ENCODE measurements around the gene SERPINB10.

Gene SERPINB10

GRCh38 chr18:63907664-63908063 is at the start of gene SERPINB10:
Gene SERPINB10 (plus strand): TSS chr18:63907958. CDS start chr18:63915511, 7,553 bp downstream.
- no peak within 1 kb of the TSS for H3K9ac ChIP-seq (ENCODE audit: low read depth, low read length)
- H3K27me3 ChIP-seq (ENCODE audit: control insufficient read depth, insufficient read depth, low read length): no peaks in the 10 kb centered on the region
- H3K36me3 ChIP-seq (ENCODE audit: control insufficient read depth, insufficient read depth, low read length): no peaks in the 10 kb centered on the region
- 0 out of 2 replicates have a peak, but pooled peaks cover 3% of the 10 kb centered on the region for H3K9me3 ChIP-seq (ENCODE audit: control insufficient read depth, insufficient read depth, low read length)
- no peak within 1 kb of the TSS for H3K27ac ChIP-seq (ENCODE audit: low read depth, low read length)
- H3K4me3 ChIP-seq (ENCODE audit: low read depth, low read length): no peak within 1 kb of the TSS
- H3K4me1 ChIP-seq (ENCODE audit: control insufficient read depth, insufficient read depth, low read length): peaks cover 6% of the 10 kb centered on the region; the same call in 1 of the 2 replicates

- H3K9ac ChIP-seq (ENCODE audit: low read depth, low read length): no peak overlapping the region
- no peaks in the 10 kb centered on the region for H3K4me1 ChIP-seq (ENCODE audit: control insufficient read depth, insufficient read depth, low read length)
- no peaks in the 10 kb centered on the region for H3K9me3 ChIP-seq (ENCODE audit: control insufficient read depth, insufficient read depth, low read length)
- H3K4me3 ChIP-seq (ENCODE audit: low read depth, low read length): no peak overlapping the region
- no peak overlapping the region for H3K27ac ChIP-seq (ENCODE audit: low read depth, low read length)
- no peaks in the 10 kb centered on the region for H3K27me3 ChIP-seq (ENCODE audit: control insufficient read depth, insufficient read depth, low read length)
- no peaks in the 10 kb centered on the region for H3K36me3 ChIP-seq (ENCODE audit: control insufficient read depth, insufficient read depth, low read length)
Measured at GRCh38 chr18:63858456-63858855, 49.3 kb upstream of the SERPINB10 start.

GRCh38 chr18:63859781-63860475 is 47.8 kb upstream of the SERPINB10 start:
- H3K27me3 ChIP-seq (ENCODE audit: control insufficient read depth, insufficient read depth, low read length): no peaks in the 10 kb centered on the region
- H3K36me3 ChIP-seq (ENCODE audit: control insufficient read depth, insufficient read depth, low read length): no peaks in the 10 kb centered on the region
- no peak overlapping the region for H3K27ac ChIP-seq (ENCODE audit: low read depth, low read length)
- no peaks in the 10 kb centered on the region for H3K9me3 ChIP-seq (ENCODE audit: control insufficient read depth, insufficient read depth, low read length)
- H3K9ac ChIP-seq (ENCODE audit: low read depth, low read length): no peak overlapping the region
- H3K4me1 ChIP-seq (ENCODE audit: control insufficient read depth, insufficient read depth, low read length): no peaks in the 10 kb centered on the region
- no peak overlapping the region for H3K4me3 ChIP-seq (ENCODE audit: low read depth, low read length)

GRCh38 chr18:63860531-63860930 is 47.2 kb upstream of the SERPINB10 start:
- Histone ChIP-seq H3K4me1 (ENCODE audit: control insufficient read depth, insufficient read depth, low read length) (no peaks in the 10 kb centered on the region), H3K36me3 (ENCODE audit: control insufficient read depth, insufficient read depth, low read length) (no peaks in the 10 kb centered on the region), H3K9ac (ENCODE audit: low read depth, low read length) (no peak overlapping the region), H3K4me3 (ENCODE audit: low read depth, low read length) (no peak overlapping the region), H3K27me3 (ENCODE audit: control insufficient read depth, insufficient read depth, low read length) (no peaks in the 10 kb centered on the region), H3K9me3 (ENCODE audit: control insufficient read depth, insufficient read depth, low read length) (no peaks in the 10 kb centered on the region), H3K27ac (ENCODE audit: low read depth, low read length) (no peak overlapping the region)

GRCh38 chr18:63867368-63868125 is 40.2 kb upstream of the SERPINB10 start:
- Histone ChIP-seq H3K9me3 (ENCODE audit: control insufficient read depth, insufficient read depth, low read length) (no peaks in the 10 kb centered on the region), H3K36me3 (ENCODE audit: control insufficient read depth, insufficient read depth, low read length) (no peaks in the 10 kb centered on the region), H3K27me3 (ENCODE audit: control insufficient read depth, insufficient read depth, low read length) (no peaks in the 10 kb centered on the region), H3K27ac (ENCODE audit: low read depth, low read length) (no peak overlapping the region), H3K4me3 (ENCODE audit: low read depth, low read length) (no peak overlapping the region), H3K9ac (ENCODE audit: low read depth, low read length) (no peak overlapping the region), H3K4me1 (ENCODE audit: control insufficient read depth, insufficient read depth, low read length) (no peaks in the 10 kb centered on the region)

GRCh38 chr18:63868546-63868945 is 39.2 kb upstream of the SERPINB10 start:
- Histone ChIP-seq H3K9me3 (ENCODE audit: control insufficient read depth, insufficient read depth, low read length) (no peaks in the 10 kb centered on the region), H3K27ac (ENCODE audit: low read depth, low read length) (no peak overlapping the region), H3K9ac (ENCODE audit: low read depth, low read length) (no peak overlapping the region)

GRCh38 chr18:63869374-63869773 is 38.4 kb upstream of the SERPINB10 start:
- Histone ChIP-seq H3K4me3 (ENCODE audit: low read depth, low read length) (no peak overlapping the region), H3K36me3 (ENCODE audit: control insufficient read depth, insufficient read depth, low read length) (no peaks in the 10 kb centered on the region), H3K9me3 (ENCODE audit: control insufficient read depth, insufficient read depth, low read length) (no peaks in the 10 kb centered on the region), H3K27me3 (ENCODE audit: control insufficient read depth, insufficient read depth, low read length) (no peaks in the 10 kb centered on the region), H3K4me1 (ENCODE audit: control insufficient read depth, insufficient read depth, low read length) (no peaks in the 10 kb centered on the region), H3K27ac (ENCODE audit: low read depth, low read length) (no peak overlapping the region), H3K9ac (ENCODE audit: low read depth, low read length) (no peak overlapping the region)

More at GRCh38 chr18:63868546-63868945, 39.2 kb upstream of the SERPINB10 start:
- Histone ChIP-seq H3K4me3 (ENCODE audit: low read depth, low read length) (no peak overlapping the region), H3K4me1 (ENCODE audit: control insufficient read depth, insufficient read depth, low read length) (no peaks in the 10 kb centered on the region), H3K27me3 (ENCODE audit: control insufficient read depth, insufficient read depth, low read length) (no peaks in the 10 kb centered on the region), H3K36me3 (ENCODE audit: control insufficient read depth, insufficient read depth, low read length) (no peaks in the 10 kb centered on the region)

GRCh38 chr18:63869851-63870250 is 37.9 kb upstream of the SERPINB10 start:
- Histone ChIP-seq H3K9me3 (ENCODE audit: control insufficient read depth, insufficient read depth, low read length) (no peaks in the 10 kb centered on the region), H3K4me3 (ENCODE audit: low read depth, low read length) (no peak overlapping the region), H3K27me3 (ENCODE audit: control insufficient read depth, insufficient read depth, low read length) (no peaks in the 10 kb centered on the region), H3K27ac (ENCODE audit: low read depth, low read length) (no peak overlapping the region), H3K36me3 (ENCODE audit: control insufficient read depth, insufficient read depth, low read length) (no peaks in the 10 kb centered on the region), H3K4me1 (ENCODE audit: control insufficient read depth, insufficient read depth, low read length) (no peaks in the 10 kb centered on the region), H3K9ac (ENCODE audit: low read depth, low read length) (no peak overlapping the region)

GRCh38 chr18:63871836-63872235 is 35.9 kb upstream of the SERPINB10 start:
- no peaks in the 10 kb centered on the region for H3K9me3 ChIP-seq (ENCODE audit: control insufficient read depth, insufficient read depth, low read length)
- no peak overlapping the region for H3K4me3 ChIP-seq (ENCODE audit: low read depth, low read length)

GRCh38 chr18:63872586-63872985 is 35.2 kb upstream of the SERPINB10 start:
- Histone ChIP-seq H3K27ac (ENCODE audit: low read depth, low read length) (no peak overlapping the region), H3K36me3 (ENCODE audit: control insufficient read depth, insufficient read depth, low read length) (no peaks in the 10 kb centered on the region), H3K9ac (ENCODE audit: low read depth, low read length) (no peak overlapping the region)

More at GRCh38 chr18:63871836-63872235, 35.9 kb upstream of the SERPINB10 start:
- Histone ChIP-seq H3K27ac (ENCODE audit: low read depth, low read length) (no peak overlapping the region), H3K9ac (ENCODE audit: low read depth, low read length) (no peak overlapping the region), H3K36me3 (ENCODE audit: control insufficient read depth, insufficient read depth, low read length) (no peaks in the 10 kb centered on the region), H3K27me3 (ENCODE audit: control insufficient read depth, insufficient read depth, low read length) (no peaks in the 10 kb centered on the region), H3K4me1 (ENCODE audit: control insufficient read depth, insufficient read depth, low read length) (no peaks in the 10 kb centered on the region)

GRCh38 chr18:63878343-63878742 is 29.4 kb upstream of the SERPINB10 start:
- Histone ChIP-seq H3K4me1 (ENCODE audit: control insufficient read depth, insufficient read depth, low read length) (no peaks in the 10 kb centered on the region), H3K36me3 (ENCODE audit: control insufficient read depth, insufficient read depth, low read length) (no peaks in the 10 kb centered on the region), H3K27me3 (ENCODE audit: control insufficient read depth, insufficient read depth, low read length) (no peaks in the 10 kb centered on the region), H3K9ac (ENCODE audit: low read depth, low read length) (no peak overlapping the region), H3K9me3 (ENCODE audit: control insufficient read depth, insufficient read depth, low read length) (no peaks in the 10 kb centered on the region), H3K4me3 (ENCODE audit: low read depth, low read length) (no peak overlapping the region), H3K27ac (ENCODE audit: low read depth, low read length) (no peak overlapping the region)

More at GRCh38 chr18:63872586-63872985, 35.2 kb upstream of the SERPINB10 start:
- no peaks in the 10 kb centered on the region for H3K4me1 ChIP-seq (ENCODE audit: control insufficient read depth, insufficient read depth, low read length)
- no peak overlapping the region for H3K4me3 ChIP-seq (ENCODE audit: low read depth, low read length)
- no peaks in the 10 kb centered on the region for H3K9me3 ChIP-seq (ENCODE audit: control insufficient read depth, insufficient read depth, low read length)
- no peaks in the 10 kb centered on the region for H3K27me3 ChIP-seq (ENCODE audit: control insufficient read depth, insufficient read depth, low read length)
